GM18526 (cell line): ENCODE results near the gene HDHD5.

ENCODE experiments used
- POLR2A ChIP-seq: IDR thresholded peaks from 3 replicates; pipeline ENCODE4 v1.6.1; 2011; ENCODE audit not compliant: insufficient read length; ENCODE audit errors: extremely low read depth

HDHD5 gene

GRCh38 chr22:17106785-17107546 lies 52.1 kb downstream of the HDHD5 start:
- no peak for TF ChIP-seq POLR2A

GRCh38 chr22:17106161-17106784 lies 52.8 kb downstream of the HDHD5 start:
- TF ChIP-seq POLR2A, result no peak

- TF ChIP-seq POLR2A, result no peak
These were observed 53.6 kb downstream of the HDHD5 start for GRCh38 chr22:17105143-17106129.

- TF ChIP-seq POLR2A, result no peak
These were observed 54.6 kb downstream of the HDHD5 start for GRCh38 chr22:17104336-17104935.

- TF ChIP-seq POLR2A, result no peak
These were observed 55.7 kb downstream of the HDHD5 start for GRCh38 chr22:17103351-17103750.

- TF ChIP-seq POLR2A, result no peak
These were observed 56.8 kb downstream of the HDHD5 start for GRCh38 chr22:17102297-17102667.

GRCh38 chr22:17101475-17102296 lies 57.4 kb downstream of the HDHD5 start:
- TF ChIP-seq POLR2A, result no peak

GRCh38 chr22:17100621-17101020 lies 58.5 kb downstream of the HDHD5 start:
- no peak for TF ChIP-seq POLR2A

- TF ChIP-seq POLR2A, result no peak
These were observed 60.7 kb downstream of the HDHD5 start for GRCh38 chr22:17098379-17098819.

- TF ChIP-seq POLR2A, result no peak
These were observed 61.4 kb downstream of the HDHD5 start for GRCh38 chr22:17097701-17098100.

- TF ChIP-seq POLR2A, result no peak
These were observed 62.0 kb downstream of the HDHD5 start for GRCh38 chr22:17097062-17097461.

- TF ChIP-seq POLR2A, result no peak
These were observed 63.0 kb downstream of the HDHD5 start for GRCh38 chr22:17096071-17096470.

GRCh38 chr22:17095538-17095937 lies 63.5 kb downstream of the HDHD5 start:
- no peak for TF ChIP-seq POLR2A

- TF ChIP-seq POLR2A, result no peak
These were observed 66.0 kb downstream of the HDHD5 start for GRCh38 chr22:17093081-17093480.

GRCh38 chr22:17091851-17092250 lies 67.2 kb downstream of the HDHD5 start:
- no peak for TF ChIP-seq POLR2A

- TF ChIP-seq POLR2A, result no peak
These were observed 68.5 kb downstream of the HDHD5 start for GRCh38 chr22:17090550-17090949.
